ENCODE results near the gene EPM2A.
"Not testable (repeated sequence)": the region's sequence is repeated elsewhere in the genome, so short reads cannot be mapped to it uniquely, and the experiment has no call there.

Gene EPM2A

GRCh38 chr6:145735356-145736165, at the start of gene EPM2A:
Gene EPM2A, minus strand, starts transcription at chr6:145735520. Its CDS starts 22 bp downstream, at chr6:145735498.
- DNase-seq: peak; percentile 77

GRCh38 chr6:145784683-145785082, 49.4 kb upstream of the EPM2A start:
- DNase-seq: no peak

- DNase-seq: no peak
Measured at GRCh38 chr6:145783796-145784195, 48.5 kb upstream of the EPM2A start.

DNA sequence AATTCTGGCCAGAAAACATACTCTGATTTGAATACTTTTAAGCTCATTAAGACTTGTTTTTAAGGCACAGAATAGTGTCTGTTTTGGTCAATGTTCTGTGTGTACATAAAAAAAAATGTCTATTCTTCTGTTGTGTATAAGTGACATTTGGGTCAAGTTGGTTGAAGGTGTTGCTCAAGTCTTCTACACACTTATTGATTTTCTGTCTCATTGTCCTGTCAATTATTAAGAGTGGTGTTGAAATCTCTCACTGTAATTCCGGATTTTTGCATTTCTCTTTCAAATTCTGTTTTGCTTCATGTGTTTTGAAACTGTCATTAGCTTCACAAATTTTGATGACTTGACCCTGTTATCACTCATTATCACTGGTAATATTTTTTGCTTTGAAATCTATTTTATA, 37.5 kb upstream of the EPM2A start:
- no peak for DNase-seq

DNA sequence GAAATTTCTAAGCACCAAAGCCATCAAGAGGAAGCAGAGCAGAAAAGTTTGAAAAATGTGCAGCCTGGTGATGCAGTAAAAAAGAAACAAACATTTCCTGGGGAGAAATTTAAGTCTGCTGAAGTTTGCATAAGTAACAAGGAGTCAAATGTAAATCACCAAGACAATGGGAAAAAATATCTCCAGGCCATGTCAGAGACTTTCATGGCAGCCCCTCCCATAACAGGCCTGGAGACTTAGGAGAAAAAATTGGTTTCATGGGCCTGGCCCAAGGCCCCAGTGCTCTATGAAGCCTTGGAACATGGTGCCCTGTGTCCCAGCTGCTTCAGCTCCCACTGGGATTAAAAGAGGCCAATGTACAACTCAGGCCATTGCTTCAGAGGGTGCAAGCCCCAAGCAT, 30.1 kb upstream of the EPM2A start:
- no peak for DNase-seq

GRCh38 chr6:145763742-145764141, 28.4 kb upstream of the EPM2A start:
- no peak for DNase-seq

DNA sequence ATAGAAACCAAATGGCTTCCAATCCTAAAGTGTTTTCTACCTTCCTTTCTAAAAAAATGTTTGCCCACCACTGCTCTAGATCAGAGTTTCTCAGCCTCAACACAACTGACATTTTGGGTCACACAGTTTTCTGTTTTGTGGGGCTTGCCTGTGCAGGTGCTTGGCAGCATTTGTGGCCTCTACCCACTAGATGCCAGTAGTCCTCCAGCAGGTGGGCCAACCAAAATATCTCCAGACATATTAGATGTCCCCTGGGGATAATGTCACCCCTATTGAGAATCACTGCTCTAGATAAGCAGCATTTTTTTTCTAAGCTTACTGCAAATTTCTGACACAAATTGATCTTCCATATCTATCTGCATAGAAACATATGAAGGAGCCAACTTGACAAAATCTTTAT, 26.3 kb upstream of the EPM2A start:
- no peak for DNase-seq

DNA sequence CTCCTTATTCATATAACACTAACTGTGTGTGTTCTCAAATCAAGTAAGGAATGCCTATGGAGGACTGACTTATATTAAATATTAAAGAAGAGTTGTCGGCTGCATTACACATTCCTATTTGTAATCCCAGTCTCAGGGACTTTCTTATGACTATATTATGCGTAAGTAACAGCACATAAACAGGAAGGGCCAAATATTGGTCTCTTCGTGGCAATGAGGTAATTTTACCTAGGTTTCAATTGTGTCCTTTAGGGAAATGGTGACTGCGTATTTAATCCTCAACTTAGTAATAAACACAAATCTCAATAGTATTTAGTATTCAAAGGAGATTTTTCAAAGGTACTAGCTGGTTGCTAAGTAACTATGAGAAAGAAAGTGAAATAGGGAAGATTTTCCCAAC, 22.8 kb upstream of the EPM2A start:
- no peak for DNase-seq

DNA sequence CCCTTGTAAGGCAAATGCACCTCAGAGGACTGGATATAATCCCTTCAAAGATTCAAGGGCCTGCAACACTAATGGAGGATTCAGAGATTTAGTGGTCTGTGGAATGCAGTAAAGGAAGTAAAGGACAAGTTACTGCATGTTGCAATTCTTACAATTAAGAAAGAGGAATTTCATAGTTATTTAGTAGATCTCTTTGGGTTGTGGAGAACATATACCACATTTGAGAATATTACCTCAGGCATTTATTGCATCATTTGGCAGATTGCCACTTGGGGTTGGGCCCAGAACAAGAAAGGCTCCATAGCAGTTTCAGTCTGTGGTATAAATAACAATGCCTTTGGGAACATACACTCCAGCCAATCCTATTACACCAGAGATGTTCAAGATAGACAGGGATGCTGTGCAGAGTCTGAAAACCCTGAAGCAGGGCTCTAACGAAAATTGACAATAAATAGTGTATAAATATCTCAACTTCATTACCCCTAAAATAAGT, 20.9 kb upstream of the EPM2A start:
- no peak for DNase-seq

GRCh38 chr6:145755682-145756081, 20.4 kb upstream of the EPM2A start:
- DNase-seq: no peak

DNA sequence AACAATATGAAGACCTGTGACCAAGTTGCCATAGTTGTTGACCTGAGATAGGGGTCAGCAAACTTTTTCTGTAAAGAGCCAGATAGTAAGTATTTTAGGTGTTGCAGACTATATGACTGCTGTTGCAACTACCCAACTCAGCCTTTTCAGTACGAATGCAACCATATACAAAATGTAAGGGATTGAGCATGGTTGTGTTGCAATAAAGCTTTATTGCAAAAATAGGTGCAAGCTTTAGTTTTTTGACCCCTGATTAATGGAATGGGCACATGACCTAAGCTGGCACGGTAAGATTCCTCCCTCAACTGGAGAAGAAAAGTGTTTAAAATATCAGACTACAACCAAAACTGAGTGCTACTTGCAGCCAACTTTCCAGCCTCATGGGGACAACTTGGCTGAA, 17.3 kb upstream of the EPM2A start:
- DNase-seq: no peak

DNA sequence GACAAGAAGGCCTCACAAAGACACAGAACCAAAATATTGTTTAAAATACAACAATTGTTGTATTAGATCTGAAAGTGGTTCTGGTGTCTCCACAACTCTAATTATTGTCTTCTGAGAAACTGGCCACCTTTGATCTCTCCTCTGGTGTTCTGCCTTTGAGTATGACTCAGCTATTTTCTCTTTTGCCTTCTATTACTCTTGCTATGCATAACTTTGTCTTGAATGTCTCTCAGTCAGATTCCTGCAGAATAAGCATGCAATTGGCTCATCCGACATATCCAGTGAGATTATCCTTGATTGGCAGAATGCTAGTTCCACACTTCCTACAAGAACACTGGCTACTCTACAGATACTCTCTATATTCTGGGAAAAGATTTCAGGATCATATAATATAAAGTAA, 14.3 kb upstream of the EPM2A start:
- DNase-seq: no peak

GRCh38 chr6:145745861-145746260, 10.5 kb upstream of the EPM2A start:
- no peak for DNase-seq

DNA sequence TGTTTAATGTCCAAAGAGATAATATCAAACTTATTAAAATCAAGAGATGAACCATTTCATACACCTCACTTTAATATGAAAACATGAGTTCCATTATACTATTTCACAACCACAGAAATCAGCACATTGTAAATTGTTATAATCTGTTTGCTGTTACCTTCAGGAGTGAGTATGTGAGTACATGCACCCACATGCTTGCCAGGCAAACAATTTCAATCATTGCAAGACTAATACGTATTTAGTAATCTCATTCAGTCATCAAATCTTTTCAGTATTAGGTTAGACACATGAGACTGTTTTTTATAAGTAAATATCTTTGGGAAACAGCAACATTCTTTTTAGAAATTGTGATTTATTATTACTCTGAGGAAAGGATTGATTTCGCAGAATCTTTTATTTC, 9.3 kb upstream of the EPM2A start:
- DNase-seq: no peak

GRCh38 chr6:145743332-145743731, 8.0 kb upstream of the EPM2A start:
- no peak for DNase-seq

DNA sequence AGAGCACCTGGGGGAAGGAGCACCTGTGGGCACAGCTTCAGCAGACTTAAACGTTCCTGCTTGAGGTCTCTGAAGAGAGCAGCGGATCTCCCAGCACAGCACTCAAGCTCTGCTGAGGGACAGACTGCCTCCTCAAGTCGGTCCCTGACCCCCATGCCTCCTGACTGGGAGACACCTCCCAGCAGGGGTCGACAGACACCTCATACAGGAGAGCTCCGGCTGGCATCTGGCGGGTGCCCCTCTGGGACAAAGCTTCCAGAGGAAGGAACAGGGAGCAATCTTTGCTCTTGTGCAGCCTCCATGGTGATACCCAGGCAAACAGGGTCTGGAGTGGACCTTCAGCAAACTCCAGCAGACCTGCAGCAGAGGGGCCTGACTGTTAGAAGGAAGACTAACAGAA, 7.2 kb upstream of the EPM2A start:
- not testable (repeated sequence) for DNase-seq

- not testable (repeated sequence) for DNase-seq
Measured at GRCh38 chr6:145739685-145740084, 4.4 kb upstream of the EPM2A start.

- no peak for DNase-seq
Measured at GRCh38 chr6:145738265-145738664, 2.9 kb upstream of the EPM2A start.

DNA sequence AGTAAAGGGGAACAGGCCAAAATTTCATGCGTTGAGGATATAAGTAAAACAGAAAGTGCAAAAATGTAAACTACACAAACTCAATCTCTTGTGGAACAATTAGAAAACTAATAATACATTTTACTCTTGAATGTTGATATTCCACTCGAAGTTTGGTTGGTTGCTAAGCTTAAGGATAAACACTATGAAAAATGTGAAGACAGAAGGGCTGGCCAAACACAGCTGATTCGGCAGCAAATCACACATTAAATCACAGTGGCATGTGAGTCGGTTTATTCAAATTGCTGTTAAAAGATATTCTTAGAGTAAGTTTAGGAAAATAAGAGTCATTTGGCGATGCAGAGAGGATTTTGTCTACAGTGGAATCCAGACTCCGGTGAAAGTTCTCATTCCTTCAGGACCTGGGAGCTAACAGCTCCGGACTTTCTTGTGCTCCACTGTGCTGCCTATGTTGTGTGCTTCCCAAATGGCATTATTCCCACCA, 1.4 kb upstream of the EPM2A start:
- no peak for DNase-seq

- DNase-seq: peak; percentile 76
Measured at GRCh38 chr6:145734486-145735355, 599 bp downstream of the EPM2A start.

DNA sequence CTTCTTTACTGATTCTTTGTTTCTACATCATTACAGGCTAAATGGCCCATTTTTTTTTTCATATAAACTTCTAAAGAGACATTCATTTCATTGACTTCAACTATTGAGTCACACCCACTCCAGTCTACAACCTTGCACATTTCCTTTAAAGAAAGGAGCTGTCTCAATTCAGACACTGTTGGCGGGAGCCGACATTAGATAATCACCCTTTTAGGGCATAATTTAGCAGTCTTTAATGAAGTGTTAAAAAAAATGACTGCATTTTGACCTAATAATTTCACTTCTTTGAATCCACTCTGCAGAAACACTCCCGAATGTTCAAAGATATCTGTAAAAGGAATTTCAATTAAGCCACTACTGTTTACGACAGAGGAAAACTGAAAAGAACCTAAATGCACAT, 1.5 kb downstream of the EPM2A start:
- DNase-seq: no peak

- no peak for DNase-seq
Measured at GRCh38 chr6:145733207-145733606, 2.1 kb downstream of the EPM2A start.

DNA sequence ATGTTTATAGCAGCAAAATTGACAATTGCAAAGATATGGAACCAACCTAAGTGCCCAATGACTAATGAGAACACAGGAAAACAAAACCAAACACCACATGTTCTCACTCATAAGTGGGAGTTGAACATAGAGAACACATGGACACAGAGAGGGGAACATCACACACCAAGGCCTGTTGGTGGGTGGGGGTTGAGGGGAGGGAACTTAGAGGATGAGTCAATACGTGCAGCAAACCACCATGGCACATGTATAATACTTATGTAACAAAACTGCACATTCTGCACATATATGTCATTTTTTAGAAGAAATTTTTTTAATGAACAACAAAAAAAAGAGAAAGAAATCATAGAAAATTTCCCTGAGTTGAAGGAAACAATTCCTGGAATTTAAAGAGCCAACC, 3.9 kb downstream of the EPM2A start:
- DNase-seq: no peak

DNA sequence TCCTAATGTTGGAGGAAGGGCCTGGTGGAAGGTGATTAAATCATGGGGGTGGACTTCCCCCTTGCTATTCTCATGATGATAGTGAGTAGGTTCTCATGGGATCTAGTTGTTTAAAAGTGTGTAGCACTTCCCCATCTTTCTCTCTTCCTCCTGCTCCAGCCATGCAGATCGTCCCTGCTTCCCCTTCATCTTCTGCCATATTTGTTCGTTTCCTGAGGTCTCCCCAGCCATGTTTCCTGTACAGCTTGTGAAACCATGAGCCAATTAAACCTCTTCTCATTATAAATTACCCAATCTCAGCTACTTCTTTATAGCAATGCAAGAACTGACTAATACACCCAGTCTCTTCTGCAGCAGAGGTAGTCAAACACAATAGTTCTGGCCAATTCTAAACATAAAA, 5.4 kb downstream of the EPM2A start:
- DNase-seq: no peak
